HepG2 (cell line): ENCODE measurements around the gene FER1L5. TPM values are rescaled to one million over a fixed set of nuclear protein-coding genes. Genes with fewer than 3 reads are reported as not detected.

Experiments used
- ATAC-seq: fragments of 200-7000 bp; cut with Tn5 transposase; 3 replicates; pipeline ENCODE4 v1.9.1; 2020; ENCODE audit warnings: mild to moderate bottlenecking, moderate library complexity
- BruUV-seq: library from RNA; stranded (reverse); fragments of 400-500 nt; replicated peaks from 2 replicates; lab custom pipeline; 2021; lab: Mats Ljungman, UMichigan
- CTCF ChIA-PET: fragments of 300-600 bp; formaldehyde crosslinking; extraction: SDS; loops from one replicate; lab custom pipeline; 2021; ENCODE audit warnings: low total read pairs, inconsistent platforms, low intra/inter-chr PET ratio; lab: Yijun Ruan, JAX
- POLR2A ChIA-PET: fragments of 350-600 bp; sonication (Branson Sonifier 250); formaldehyde crosslinking; loops from one replicate; lab custom pipeline; 2020; ENCODE audit warnings: antibody characterized with exemption, inconsistent platforms; lab: Yijun Ruan, JAX
- DNase-seq: peaks from one replicate; pipeline ENCODE4 v3.0.0-alpha.2; 2015; ENCODE audit warnings: low spot score
- FAIRE-seq: peaks from 3 replicates; lab custom pipeline; 2011; peaks lifted over from hg19 to GRCh38; lab: Jason Lieb, UNC
- H2AFZ ChIP-seq: one replicate; pipeline ENCODE4 v1.6.1; 2011; ENCODE audit warnings: low read length, inconsistent platforms
- H3K27ac ChIP-seq: fragments of 300-600 bp; 3 replicates; pipeline ENCODE4 v1.8.0; 2011; ENCODE audit warnings: mixed run types, mild to moderate bottlenecking, mixed read lengths, low read length, inconsistent platforms; ENCODE audit not compliant: insufficient read depth; ENCODE audit errors: extremely low read length
- H3K27me3 ChIP-seq, 2 experiments: fragments of 200-600 bp in 1 of 2; 2 replicates in 1 of 2; 3 replicates in 1 of 2; pipeline versions ENCODE4 v1.6.0 to v1.8.0; 2011; ENCODE audit warnings: low read length in 2 of 2, mild to moderate bottlenecking in 2 of 2, moderate library complexity in 2 of 2, inconsistent platforms in 1 of 2; ENCODE audit not compliant: insufficient read depth in 2 of 2, control insufficient read depth in 1 of 2
- H3K36me3 ChIP-seq, 2 experiments: fragments of 200-600 bp in 1 of 2; replicated peaks in 1 of 2; 2 replicates in 1 of 2; 3 replicates in 1 of 2; pipeline versions ENCODE4 v1.5.1 to v1.8.0; 2011; ENCODE audit warnings: low read length in 2 of 2, inconsistent platforms in 1 of 2; ENCODE audit not compliant: insufficient read depth in 2 of 2, control insufficient read depth in 1 of 2
- H3K4me1 ChIP-seq: 2 replicates; pipeline ENCODE4 v1.5.1; 2012; ENCODE audit warnings: low read length, inconsistent platforms; ENCODE audit not compliant: insufficient read depth
- H3K4me2 ChIP-seq: 2 replicates; pipeline ENCODE4 v1.6.0; 2011; ENCODE audit warnings: low read depth, low read length, inconsistent platforms
- H3K4me3 ChIP-seq, 3 experiments: fragments of 200-600 bp in 1 of 3; sonication (generic), shearing (Covaris generic) in 1 of 3; replicated peaks in 1 of 3; 2 replicates each; pipeline ENCODE4 v1.5.1; 2011 to 2016; ENCODE audit warnings: low read length in 3 of 3, inconsistent platforms in 2 of 3, low read depth in 2 of 3, mild to moderate bottlenecking in 2 of 3, control low read depth in 1 of 3, mixed read lengths in 1 of 3; ENCODE audit not compliant: insufficient read depth in 1 of 3
- H3K79me2 ChIP-seq: one replicate; pipeline ENCODE4 v1.6.1; 2011; ENCODE audit warnings: low read length, inconsistent platforms; ENCODE audit not compliant: insufficient read depth
- H3K9ac ChIP-seq: 2 replicates; pipeline ENCODE4 v1.6.0; 2011; ENCODE audit warnings: mild to moderate bottlenecking, low read depth, low read length, inconsistent platforms; ENCODE audit not compliant: insufficient read depth
- H3K9me3 ChIP-seq: 2 replicates; pipeline ENCODE4 v1.5.1; 2012; ENCODE audit warnings: mild to moderate bottlenecking, low read length
- H4K20me1 ChIP-seq: 2 replicates; pipeline ENCODE4 v1.6.0; 2011; ENCODE audit warnings: inconsistent platforms, mild to moderate bottlenecking, low read length, moderate library complexity; ENCODE audit not compliant: insufficient read depth
- ARNT ChIP-seq: fragments of 450-650 bp; IDR thresholded peaks from 2 replicates; pipeline ENCODE4 v1.6.1; 2017
- ATF7 ChIP-seq, 2 experiments: fragments of 450-650 bp in 1 of 2; sonication (generic) in 1 of 2; formaldehyde crosslinking in 1 of 2; IDR thresholded peaks; 2 replicates each; pipeline versions ENCODE4 v1.4.0 to v1.6.1; 2016 to 2020; ENCODE audit warnings: antibody characterized with exemption in 1 of 2, mild to moderate bottlenecking in 1 of 2, missing genetic modification reagents in 1 of 2
- ETV5 ChIP-seq: IDR thresholded peaks from 2 replicates; pipeline ENCODE4 v1.6.1; 2018; ENCODE audit warnings: missing biosample characterization, missing genetic modification reagents, inconsistent platforms, borderline replicate concordance
- GABPB1 ChIP-seq: IDR thresholded peaks from 2 replicates; pipeline ENCODE4 v1.6.1; 2016; ENCODE audit warnings: mild to moderate bottlenecking, missing genetic modification reagents, moderate library complexity, missing compliant biosample characterization
- HNF4A ChIP-seq: sonication (generic); formaldehyde crosslinking; IDR thresholded peaks from 2 replicates; pipeline ENCODE4 v1.4.0; 2020; ENCODE audit warnings: missing genetic modification reagents
- ZBTB38 ChIP-seq: sonication (generic); formaldehyde crosslinking; IDR thresholded peaks from 2 replicates; pipeline ENCODE4 v1.5.1; 2020; ENCODE audit warnings: mild to moderate bottlenecking, missing genetic modification reagents
- ZFP90 ChIP-seq: sonication (generic); formaldehyde crosslinking; IDR thresholded peaks from 2 replicates; pipeline ENCODE4 v1.8.0; 2022; ENCODE audit warnings: missing genetic modification reagents, mild to moderate bottlenecking, inconsistent platforms, borderline replicate concordance
- ZIK1 ChIP-seq: sonication (generic); formaldehyde crosslinking; IDR thresholded peaks from 2 replicates; pipeline ENCODE4 v1.5.0; 2020; ENCODE audit warnings: mild to moderate bottlenecking, low read depth, missing genetic modification reagents, borderline replicate concordance
- ZNF382 ChIP-seq: sonication (generic); formaldehyde crosslinking; IDR thresholded peaks from 2 replicates; pipeline ENCODE4 v1.5.0; 2020; ENCODE audit warnings: missing genetic modification reagents, mild to moderate bottlenecking, borderline replicate concordance
- WGBS: methylation state at CpG from one replicate; pipeline ENCODE4 v1.1.6; 2017; ENCODE audit warnings: low lambda C conversion rate; 5-methylcytosine and 5-hydroxymethylcytosine counted together
- in situ Hi-C: cut with HindIII; loops from 2 replicates; pipeline ENCODE4 v1.10.0; 2017; ENCODE audit warnings: low pct_unique_long_range_greater_than_20kb; ENCODE audit not compliant: extremely low pct_ligation_motif_present
- intact Hi-C: fragments of 100-400 bp; cut with micrococcal nuclease; formaldehyde crosslinking; loops from one replicate; pipeline ENCODE4 v1.10.0; 2022; ENCODE audit not compliant: unreplicated experiment
- polyA plus RNA-seq, 8 experiments: library from polyadenylated mRNA; depleted of rRNA in 3 of 8; stranded (reverse) in 7 of 8; unstranded in 1 of 8; fragments of >200 nt; fragmentation: Illumina TruSeq in 4 of 8; extraction: Trizol in 4 of 8; gene quantifications; 2 replicates each; pipeline versions ENCODE4 v1.2.1 to v1.2.3, GENCODE V29; 2011 to 2016; ENCODE audit warnings: low read depth in 4 of 8, missing spikeins in 1 of 8, mixed read lengths in 1 of 8; ENCODE audit not compliant: insufficient read depth in 1 of 8
- total RNA-seq, 5 experiments: library from RNA; depleted of rRNA; stranded (reverse); fragments of >200 nt; fragmentation: Illumina TruSeq; extraction: Trizol; gene quantifications; 2 replicates each; pipeline ENCODE4 v1.2.3, GENCODE V29; 2016; ENCODE audit warnings: low read depth in 1 of 5
- TF ChIP-seq, protein P1 (sequence below): sonication (generic); formaldehyde crosslinking; IDR thresholded peaks from 2 replicates; pipeline ENCODE4 v1.4.0; 2020; ENCODE audit warnings: missing genetic modification reagents; ENCODE audit errors: not compliant biosample characterization
- TF ChIP-seq, protein P2 (sequence below): sonication (generic); formaldehyde crosslinking; IDR thresholded peaks from 2 replicates; pipeline ENCODE4 v1.5.1; 2020; ENCODE audit warnings: mild to moderate bottlenecking, missing genetic modification reagents, moderate library complexity
- TF ChIP-seq, protein P3 (sequence below): sonication (generic); formaldehyde crosslinking; IDR thresholded peaks from 2 replicates; pipeline ENCODE4 v1.4.0; 2020; ENCODE audit warnings: mild to moderate bottlenecking, missing genetic modification reagents
- TF ChIP-seq, protein P4 (sequence below), 2 experiments: sonication (generic) in 1 of 2; formaldehyde crosslinking in 1 of 2; IDR thresholded peaks; 2 replicates each; pipeline versions ENCODE4 v1.6.1 to v1.9.0; 2014 to 2022; ENCODE audit warnings: antibody characterized with exemption in 1 of 2, borderline replicate concordance in 1 of 2, inconsistent platforms in 1 of 2, low read depth in 1 of 2, missing genetic modification reagents in 1 of 2

The FER1L5 gene
- total and polyA plus RNA-seq, 2 of the 13 experiments (the other 11 are each of a cell fraction or from before 2014, with no cell fraction given) = 0.02 to 0.08 TPM

DNA sequence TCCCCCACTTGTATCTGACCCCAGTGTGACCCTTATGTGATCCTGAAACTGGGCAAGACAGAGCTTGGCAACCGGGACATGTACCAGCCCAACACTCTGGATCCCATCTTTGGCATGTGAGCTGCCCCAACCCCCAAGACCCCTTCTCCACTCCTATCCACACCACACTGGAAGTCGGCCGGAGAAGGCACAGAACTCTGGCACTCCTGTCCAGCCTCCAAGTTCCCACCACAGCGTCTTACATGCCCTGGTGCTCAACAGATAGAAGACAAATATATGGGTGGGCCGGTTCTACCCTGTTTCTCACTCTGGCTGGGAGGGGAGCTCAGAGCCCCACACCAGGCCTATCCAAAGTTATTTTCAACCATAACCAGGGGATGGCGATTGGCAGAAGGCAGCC, 56.5 kb downstream of the FER1L5 start:
- DNase-seq = no peak
- H3K27me3 ChIP-seq = no peaks in the 10 kb centered on the region
- in situ Hi-C loops = no loop called here
- H3K4me1 ChIP-seq = no peaks in the 10 kb centered on the region
- no peaks in the 10 kb centered on the region for H3K79me2 ChIP-seq
- no peak overlapping the region for H3K27ac ChIP-seq
- ChIA-PET CTCF (no interaction called here), POLR2A (no interaction called here)
- no peak overlapping the region for H3K4me2 ChIP-seq
- no peak overlapping the region for H2AFZ ChIP-seq
- H3K9ac ChIP-seq = no peak overlapping the region
- no peak for FAIRE-seq
- no peak overlapping the region for H3K4me3 ChIP-seq
- BruUV-seq = no TSS peak
- H3K36me3 ChIP-seq = peaks cover 0 to 3% of the 10 kb centered on the region in 2 experiments; a peak in 1 of 5 replicates
- no peaks in the 10 kb centered on the region; the same call in 1 of the 2 replicates for H4K20me1 ChIP-seq
- no peaks in the 10 kb centered on the region for H3K9me3 ChIP-seq
- intact Hi-C loops = no loop called here
- no peak for ATAC-seq
- 89% methylated on average over 6 of the region's 6 CpGs for WGBS
- TF ChIP-seq, protein P1, sequence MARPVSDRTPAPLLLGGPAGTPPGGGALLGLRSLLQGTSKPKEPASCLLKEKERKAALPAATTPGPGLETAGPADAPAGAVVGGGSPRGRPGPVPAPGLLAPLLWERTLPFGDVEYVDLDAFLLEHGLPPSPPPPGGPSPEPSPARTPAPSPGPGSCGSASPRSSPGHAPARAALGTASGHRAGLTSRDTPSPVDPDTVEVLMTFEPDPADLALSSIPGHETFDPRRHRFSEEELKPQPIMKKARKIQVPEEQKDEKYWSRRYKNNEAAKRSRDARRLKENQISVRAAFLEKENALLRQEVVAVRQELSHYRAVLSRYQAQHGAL (CRISPR knock-in tag) = no peak
- TF ChIP-seq ZBTB38 (CRISPR knock-in tag) (no peak), ZNF382 (CRISPR knock-in tag) (no peak), ARNT (no peak), ETV5 (CRISPR knock-in tag) (no peak), ZIK1 (no peak), ZFP90 (CRISPR knock-in tag) (no peak), HNF4A (CRISPR knock-in tag) (no peak), GABPB1 (CRISPR knock-in tag) (no peak), ATF7 (IDR thresholded peaks at IDR 0.05) (no peak), ATF7 (CRISPR knock-in tag; IDR thresholded peaks at IDR 0.05) (no peak)
- TF ChIP-seq, protein P2, sequence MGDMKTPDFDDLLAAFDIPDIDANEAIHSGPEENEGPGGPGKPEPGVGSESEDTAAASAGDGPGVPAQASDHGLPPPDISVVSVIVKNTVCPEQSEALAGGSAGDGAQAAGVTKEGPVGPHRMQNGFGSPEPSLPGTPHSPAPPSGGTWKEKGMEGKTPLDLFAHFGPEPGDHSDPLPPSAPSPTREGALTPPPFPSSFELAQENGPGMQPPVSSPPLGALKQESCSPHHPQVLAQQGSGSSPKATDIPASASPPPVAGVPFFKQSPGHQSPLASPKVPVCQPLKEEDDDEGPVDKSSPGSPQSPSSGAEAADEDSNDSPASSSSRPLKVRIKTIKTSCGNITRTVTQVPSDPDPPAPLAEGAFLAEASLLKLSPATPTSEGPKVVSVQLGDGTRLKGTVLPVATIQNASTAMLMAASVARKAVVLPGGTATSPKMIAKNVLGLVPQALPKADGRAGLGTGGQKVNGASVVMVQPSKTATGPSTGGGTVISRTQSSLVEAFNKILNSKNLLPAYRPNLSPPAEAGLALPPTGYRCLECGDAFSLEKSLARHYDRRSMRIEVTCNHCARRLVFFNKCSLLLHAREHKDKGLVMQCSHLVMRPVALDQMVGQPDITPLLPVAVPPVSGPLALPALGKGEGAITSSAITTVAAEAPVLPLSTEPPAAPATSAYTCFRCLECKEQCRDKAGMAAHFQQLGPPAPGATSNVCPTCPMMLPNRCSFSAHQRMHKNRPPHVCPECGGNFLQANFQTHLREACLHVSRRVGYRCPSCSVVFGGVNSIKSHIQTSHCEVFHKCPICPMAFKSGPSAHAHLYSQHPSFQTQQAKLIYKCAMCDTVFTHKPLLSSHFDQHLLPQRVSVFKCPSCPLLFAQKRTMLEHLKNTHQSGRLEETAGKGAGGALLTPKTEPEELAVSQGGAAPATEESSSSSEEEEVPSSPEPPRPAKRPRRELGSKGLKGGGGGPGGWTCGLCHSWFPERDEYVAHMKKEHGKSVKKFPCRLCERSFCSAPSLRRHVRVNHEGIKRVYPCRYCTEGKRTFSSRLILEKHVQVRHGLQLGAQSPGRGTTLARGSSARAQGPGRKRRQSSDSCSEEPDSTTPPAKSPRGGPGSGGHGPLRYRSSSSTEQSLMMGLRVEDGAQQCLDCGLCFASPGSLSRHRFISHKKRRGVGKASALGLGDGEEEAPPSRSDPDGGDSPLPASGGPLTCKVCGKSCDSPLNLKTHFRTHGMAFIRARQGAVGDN (CRISPR knock-in tag) = no peak
- TF ChIP-seq, protein P3, sequence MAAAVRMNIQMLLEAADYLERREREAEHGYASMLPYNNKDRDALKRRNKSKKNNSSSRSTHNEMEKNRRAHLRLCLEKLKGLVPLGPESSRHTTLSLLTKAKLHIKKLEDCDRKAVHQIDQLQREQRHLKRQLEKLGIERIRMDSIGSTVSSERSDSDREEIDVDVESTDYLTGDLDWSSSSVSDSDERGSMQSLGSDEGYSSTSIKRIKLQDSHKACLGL (CRISPR knock-in tag) = no peak
- TF ChIP-seq, protein P4, sequence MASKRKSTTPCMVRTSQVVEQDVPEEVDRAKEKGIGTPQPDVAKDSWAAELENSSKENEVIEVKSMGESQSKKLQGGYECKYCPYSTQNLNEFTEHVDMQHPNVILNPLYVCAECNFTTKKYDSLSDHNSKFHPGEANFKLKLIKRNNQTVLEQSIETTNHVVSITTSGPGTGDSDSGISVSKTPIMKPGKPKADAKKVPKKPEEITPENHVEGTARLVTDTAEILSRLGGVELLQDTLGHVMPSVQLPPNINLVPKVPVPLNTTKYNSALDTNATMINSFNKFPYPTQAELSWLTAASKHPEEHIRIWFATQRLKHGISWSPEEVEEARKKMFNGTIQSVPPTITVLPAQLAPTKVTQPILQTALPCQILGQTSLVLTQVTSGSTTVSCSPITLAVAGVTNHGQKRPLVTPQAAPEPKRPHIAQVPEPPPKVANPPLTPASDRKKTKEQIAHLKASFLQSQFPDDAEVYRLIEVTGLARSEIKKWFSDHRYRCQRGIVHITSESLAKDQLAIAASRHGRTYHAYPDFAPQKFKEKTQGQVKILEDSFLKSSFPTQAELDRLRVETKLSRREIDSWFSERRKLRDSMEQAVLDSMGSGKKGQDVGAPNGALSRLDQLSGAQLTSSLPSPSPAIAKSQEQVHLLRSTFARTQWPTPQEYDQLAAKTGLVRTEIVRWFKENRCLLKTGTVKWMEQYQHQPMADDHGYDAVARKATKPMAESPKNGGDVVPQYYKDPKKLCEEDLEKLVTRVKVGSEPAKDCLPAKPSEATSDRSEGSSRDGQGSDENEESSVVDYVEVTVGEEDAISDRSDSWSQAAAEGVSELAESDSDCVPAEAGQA (IDR thresholded peaks at IDR 0.05; ENCODE audit: low read depth) = no peak
- TF ChIP-seq, protein P4 (CRISPR knock-in tag; IDR thresholded peaks at IDR 0.05; ENCODE audit: borderline replicate concordance) = no peak
